ENCODE measurements around the gene ETV2.
"Not testable (repeated sequence)": the region's sequence is repeated elsewhere in the genome, so short reads cannot be mapped to it uniquely, and the experiment has no call there.

GRCh38 chr19:35607170-35607569 is 34.4 kb upstream of the ETV2 start:
- not testable (repeated sequence) for TF ChIP-seq POLR2A (IDR thresholded peaks at IDR 0.05)
- TF ChIP-seq, protein P1, sequence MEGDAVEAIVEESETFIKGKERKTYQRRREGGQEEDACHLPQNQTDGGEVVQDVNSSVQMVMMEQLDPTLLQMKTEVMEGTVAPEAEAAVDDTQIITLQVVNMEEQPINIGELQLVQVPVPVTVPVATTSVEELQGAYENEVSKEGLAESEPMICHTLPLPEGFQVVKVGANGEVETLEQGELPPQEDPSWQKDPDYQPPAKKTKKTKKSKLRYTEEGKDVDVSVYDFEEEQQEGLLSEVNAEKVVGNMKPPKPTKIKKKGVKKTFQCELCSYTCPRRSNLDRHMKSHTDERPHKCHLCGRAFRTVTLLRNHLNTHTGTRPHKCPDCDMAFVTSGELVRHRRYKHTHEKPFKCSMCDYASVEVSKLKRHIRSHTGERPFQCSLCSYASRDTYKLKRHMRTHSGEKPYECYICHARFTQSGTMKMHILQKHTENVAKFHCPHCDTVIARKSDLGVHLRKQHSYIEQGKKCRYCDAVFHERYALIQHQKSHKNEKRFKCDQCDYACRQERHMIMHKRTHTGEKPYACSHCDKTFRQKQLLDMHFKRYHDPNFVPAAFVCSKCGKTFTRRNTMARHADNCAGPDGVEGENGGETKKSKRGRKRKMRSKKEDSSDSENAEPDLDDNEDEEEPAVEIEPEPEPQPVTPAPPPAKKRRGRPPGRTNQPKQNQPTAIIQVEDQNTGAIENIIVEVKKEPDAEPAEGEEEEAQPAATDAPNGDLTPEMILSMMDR (IDR thresholded peaks at IDR 0.05), result not testable (repeated sequence)

Measured in right lobe of liver (tissue), 4 donors.